HEK293 (cell line): ENCODE results near the gene ANKRD44.

Source experiments
- OSR2 ChIP-seq: fragments of 450-650 bp; formaldehyde crosslinking; IDR thresholded peaks from 2 replicates; pipeline ENCODE4 v1.5.1; 2016; ENCODE audit warnings: missing biosample characterization, missing genetic modification characterization
- YY1 ChIP-seq: fragments of 450-650 bp; formaldehyde crosslinking; IDR thresholded peaks from 2 replicates; pipeline ENCODE4 v1.5.1; 2018; ENCODE audit warnings: missing biosample characterization, missing genetic modification characterization
- ZNF157 ChIP-seq: fragments of 450-650 bp; formaldehyde crosslinking; IDR thresholded peaks from 2 replicates; pipeline ENCODE4 v1.5.1; 2016; ENCODE audit warnings: missing biosample characterization, missing genetic modification characterization
- ZNF239 ChIP-seq: fragments of 450-650 bp; formaldehyde crosslinking; IDR thresholded peaks from 2 replicates; pipeline ENCODE4 v1.5.1; 2016; ENCODE audit warnings: missing biosample characterization, missing genetic modification characterization
- ZNF324 ChIP-seq: fragments of 450-650 bp; formaldehyde crosslinking; IDR thresholded peaks from 2 replicates; pipeline ENCODE4 v1.5.1; 2016; ENCODE audit warnings: missing biosample characterization, missing genetic modification characterization
- ZNF785 ChIP-seq: fragments of 450-650 bp; formaldehyde crosslinking; IDR thresholded peaks from 2 replicates; pipeline ENCODE4 v1.5.1; 2016; ENCODE audit warnings: missing biosample characterization, missing genetic modification characterization
- ZSCAN23 ChIP-seq: fragments of 450-650 bp; formaldehyde crosslinking; IDR thresholded peaks from 2 replicates; pipeline ENCODE4 v1.5.1; 2016; ENCODE audit warnings: missing biosample characterization, missing genetic modification characterization
- TF ChIP-seq, protein P1 (sequence below): fragments of 450-650 bp; formaldehyde crosslinking; IDR thresholded peaks from 2 replicates; pipeline ENCODE4 v1.5.1; 2016; ENCODE audit warnings: missing biosample characterization, missing genetic modification characterization
- TF ChIP-seq, protein P2 (sequence below): fragments of 450-650 bp; formaldehyde crosslinking; IDR thresholded peaks from 2 replicates; pipeline ENCODE4 v1.5.1; 2016; ENCODE audit warnings: missing biosample characterization, missing genetic modification characterization, borderline replicate concordance
- TF ChIP-seq, protein P3 (sequence below): fragments of 450-650 bp; formaldehyde crosslinking; conservative IDR thresholded peaks from 2 replicates; pipeline ENCODE4 v1.5.1; 2016; ENCODE audit warnings: low read depth, missing biosample characterization, missing genetic modification characterization
- TF ChIP-seq, protein P4 (sequence below): fragments of 450-650 bp; formaldehyde crosslinking; IDR thresholded peaks from 2 replicates; pipeline ENCODE4 v1.5.1; 2016; ENCODE audit warnings: missing biosample characterization, missing genetic modification characterization, low read depth
- TF ChIP-seq, protein P5 (sequence below): fragments of 450-650 bp; formaldehyde crosslinking; IDR thresholded peaks from 2 replicates; pipeline ENCODE4 v1.5.1; 2016; ENCODE audit warnings: missing biosample characterization, missing genetic modification characterization

DNA sequence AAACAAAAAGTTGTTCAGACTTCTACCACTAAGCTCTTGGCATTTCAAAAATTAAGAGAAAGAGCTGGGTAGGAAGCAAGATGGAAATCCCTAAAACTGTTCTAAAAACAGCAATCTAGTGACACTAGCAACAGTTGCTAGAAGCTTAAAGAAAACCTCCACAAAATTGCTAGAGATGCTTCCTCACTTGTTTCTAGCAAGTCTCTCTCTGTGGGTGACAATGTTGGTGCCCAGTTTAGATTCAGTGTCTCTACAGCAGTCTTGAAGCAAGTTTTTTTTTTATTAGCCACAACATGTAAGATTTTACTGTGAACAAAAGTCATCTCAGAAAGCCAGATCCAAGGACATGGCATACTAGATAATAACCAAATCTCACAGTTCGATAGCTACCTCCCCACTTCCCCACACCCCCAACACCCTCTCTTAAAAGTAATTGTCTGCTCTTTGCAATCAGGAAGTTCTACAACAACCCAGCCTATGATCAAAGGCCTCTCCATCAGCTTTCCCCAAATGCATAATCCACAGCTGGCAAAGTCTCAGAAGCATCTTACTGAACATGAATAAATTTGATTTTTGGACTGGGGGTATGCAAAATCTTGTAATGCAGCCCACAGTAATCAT, 70.0 kb downstream of the ANKRD44 start:
- TF ChIP-seq ZNF785 (tag by site-specific recombination), result no peak
- TF ChIP-seq, protein P1, sequence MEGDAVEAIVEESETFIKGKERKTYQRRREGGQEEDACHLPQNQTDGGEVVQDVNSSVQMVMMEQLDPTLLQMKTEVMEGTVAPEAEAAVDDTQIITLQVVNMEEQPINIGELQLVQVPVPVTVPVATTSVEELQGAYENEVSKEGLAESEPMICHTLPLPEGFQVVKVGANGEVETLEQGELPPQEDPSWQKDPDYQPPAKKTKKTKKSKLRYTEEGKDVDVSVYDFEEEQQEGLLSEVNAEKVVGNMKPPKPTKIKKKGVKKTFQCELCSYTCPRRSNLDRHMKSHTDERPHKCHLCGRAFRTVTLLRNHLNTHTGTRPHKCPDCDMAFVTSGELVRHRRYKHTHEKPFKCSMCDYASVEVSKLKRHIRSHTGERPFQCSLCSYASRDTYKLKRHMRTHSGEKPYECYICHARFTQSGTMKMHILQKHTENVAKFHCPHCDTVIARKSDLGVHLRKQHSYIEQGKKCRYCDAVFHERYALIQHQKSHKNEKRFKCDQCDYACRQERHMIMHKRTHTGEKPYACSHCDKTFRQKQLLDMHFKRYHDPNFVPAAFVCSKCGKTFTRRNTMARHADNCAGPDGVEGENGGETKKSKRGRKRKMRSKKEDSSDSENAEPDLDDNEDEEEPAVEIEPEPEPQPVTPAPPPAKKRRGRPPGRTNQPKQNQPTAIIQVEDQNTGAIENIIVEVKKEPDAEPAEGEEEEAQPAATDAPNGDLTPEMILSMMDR (tag by site-specific recombination), result no peak
- TF ChIP-seq ZNF157 (tag by site-specific recombination), result no peak
- no peak for TF ChIP-seq ZSCAN23 (tag by site-specific recombination)
- TF ChIP-seq, protein P2, sequence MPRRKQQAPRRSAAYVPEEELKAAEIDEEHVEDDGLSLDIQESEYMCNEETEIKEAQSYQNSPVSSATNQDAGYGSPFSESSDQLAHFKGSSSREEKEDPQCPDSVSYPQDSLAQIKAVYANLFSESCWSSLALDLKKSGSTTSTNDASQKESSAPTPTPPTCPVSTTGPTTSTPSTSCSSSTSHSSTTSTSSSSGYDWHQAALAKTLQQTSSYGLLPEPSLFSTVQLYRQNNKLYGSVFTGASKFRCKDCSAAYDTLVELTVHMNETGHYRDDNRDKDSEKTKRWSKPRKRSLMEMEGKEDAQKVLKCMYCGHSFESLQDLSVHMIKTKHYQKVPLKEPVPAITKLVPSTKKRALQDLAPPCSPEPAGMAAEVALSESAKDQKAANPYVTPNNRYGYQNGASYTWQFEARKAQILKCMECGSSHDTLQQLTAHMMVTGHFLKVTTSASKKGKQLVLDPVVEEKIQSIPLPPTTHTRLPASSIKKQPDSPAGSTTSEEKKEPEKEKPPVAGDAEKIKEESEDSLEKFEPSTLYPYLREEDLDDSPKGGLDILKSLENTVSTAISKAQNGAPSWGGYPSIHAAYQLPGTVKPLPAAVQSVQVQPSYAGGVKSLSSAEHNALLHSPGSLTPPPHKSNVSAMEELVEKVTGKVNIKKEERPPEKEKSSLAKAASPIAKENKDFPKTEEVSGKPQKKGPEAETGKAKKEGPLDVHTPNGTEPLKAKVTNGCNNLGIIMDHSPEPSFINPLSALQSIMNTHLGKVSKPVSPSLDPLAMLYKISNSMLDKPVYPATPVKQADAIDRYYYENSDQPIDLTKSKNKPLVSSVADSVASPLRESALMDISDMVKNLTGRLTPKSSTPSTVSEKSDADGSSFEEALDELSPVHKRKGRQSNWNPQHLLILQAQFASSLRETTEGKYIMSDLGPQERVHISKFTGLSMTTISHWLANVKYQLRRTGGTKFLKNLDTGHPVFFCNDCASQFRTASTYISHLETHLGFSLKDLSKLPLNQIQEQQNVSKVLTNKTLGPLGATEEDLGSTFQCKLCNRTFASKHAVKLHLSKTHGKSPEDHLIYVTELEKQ (tag by site-specific recombination), result no peak
- no peak for TF ChIP-seq ZNF324 (tag by site-specific recombination)
- TF ChIP-seq, protein P3, sequence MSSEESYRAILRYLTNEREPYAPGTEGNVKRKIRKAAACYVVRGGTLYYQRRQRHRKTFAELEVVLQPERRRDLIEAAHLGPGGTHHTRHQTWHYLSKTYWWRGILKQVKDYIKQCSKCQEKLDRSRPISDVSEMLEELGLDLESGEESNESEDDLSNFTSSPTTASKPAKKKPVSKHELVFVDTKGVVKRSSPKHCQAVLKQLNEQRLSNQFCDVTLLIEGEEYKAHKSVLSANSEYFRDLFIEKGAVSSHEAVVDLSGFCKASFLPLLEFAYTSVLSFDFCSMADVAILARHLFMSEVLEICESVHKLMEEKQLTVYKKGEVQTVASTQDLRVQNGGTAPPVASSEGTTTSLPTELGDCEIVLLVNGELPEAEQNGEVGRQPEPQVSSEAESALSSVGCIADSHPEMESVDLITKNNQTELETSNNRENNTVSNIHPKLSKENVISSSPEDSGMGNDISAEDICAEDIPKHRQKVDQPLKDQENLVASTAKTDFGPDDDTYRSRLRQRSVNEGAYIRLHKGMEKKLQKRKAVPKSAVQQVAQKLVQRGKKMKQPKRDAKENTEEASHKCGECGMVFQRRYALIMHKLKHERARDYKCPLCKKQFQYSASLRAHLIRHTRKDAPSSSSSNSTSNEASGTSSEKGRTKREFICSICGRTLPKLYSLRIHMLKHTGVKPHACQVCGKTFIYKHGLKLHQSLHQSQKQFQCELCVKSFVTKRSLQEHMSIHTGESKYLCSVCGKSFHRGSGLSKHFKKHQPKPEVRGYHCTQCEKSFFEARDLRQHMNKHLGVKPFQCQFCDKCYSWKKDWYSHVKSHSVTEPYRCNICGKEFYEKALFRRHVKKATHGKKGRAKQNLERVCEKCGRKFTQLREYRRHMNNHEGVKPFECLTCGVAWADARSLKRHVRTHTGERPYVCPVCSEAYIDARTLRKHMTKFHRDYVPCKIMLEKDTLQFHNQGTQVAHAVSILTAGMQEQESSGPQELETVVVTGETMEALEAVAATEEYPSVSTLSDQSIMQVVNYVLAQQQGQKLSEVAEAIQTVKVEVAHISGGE (tag by site-specific recombination), result no peak
- no peak for TF ChIP-seq YY1 (tag by site-specific recombination)
- TF ChIP-seq, protein P4, sequence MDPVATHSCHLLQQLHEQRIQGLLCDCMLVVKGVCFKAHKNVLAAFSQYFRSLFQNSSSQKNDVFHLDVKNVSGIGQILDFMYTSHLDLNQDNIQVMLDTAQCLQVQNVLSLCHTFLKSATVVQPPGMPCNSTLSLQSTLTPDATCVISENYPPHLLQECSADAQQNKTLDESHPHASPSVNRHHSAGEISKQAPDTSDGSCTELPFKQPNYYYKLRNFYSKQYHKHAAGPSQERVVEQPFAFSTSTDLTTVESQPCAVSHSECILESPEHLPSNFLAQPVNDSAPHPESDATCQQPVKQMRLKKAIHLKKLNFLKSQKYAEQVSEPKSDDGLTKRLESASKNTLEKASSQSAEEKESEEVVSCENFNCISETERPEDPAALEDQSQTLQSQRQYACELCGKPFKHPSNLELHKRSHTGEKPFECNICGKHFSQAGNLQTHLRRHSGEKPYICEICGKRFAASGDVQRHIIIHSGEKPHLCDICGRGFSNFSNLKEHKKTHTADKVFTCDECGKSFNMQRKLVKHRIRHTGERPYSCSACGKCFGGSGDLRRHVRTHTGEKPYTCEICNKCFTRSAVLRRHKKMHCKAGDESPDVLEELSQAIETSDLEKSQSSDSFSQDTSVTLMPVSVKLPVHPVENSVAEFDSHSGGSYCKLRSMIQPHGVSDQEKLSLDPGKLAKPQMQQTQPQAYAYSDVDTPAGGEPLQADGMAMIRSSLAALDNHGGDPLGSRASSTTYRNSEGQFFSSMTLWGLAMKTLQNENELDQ (tag by site-specific recombination), result no peak
- TF ChIP-seq ZNF239 (tag by site-specific recombination), result no peak
- no peak for TF ChIP-seq OSR2
- TF ChIP-seq, protein P5, sequence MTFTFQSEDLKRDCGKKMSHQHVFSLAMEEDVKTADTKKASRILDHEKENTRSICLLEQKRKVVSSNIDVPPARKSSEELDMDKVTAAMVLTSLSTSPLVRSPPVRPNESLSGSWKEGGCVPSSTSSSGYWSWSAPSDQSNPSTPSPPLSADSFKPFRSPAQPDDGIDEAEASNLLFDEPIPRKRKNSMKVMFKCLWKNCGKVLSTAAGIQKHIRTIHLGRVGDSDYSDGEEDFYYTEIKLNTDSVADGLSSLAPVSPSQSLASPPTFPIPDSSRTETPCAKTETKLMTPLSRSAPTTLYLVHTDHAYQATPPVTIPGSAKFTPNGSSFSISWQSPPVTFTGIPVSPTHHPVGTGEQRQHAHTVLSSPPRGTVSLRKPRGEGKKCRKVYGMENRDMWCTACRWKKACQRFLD, result no peak
